ENCODE measurements around the gene TSR1. TPM values are rescaled to one million over a fixed set of nuclear protein-coding genes. Genes with fewer than 3 reads are reported as not detected.

Gene TSR1
- total RNA-seq, 1 experiment from 2014 or later, result 44.7 TPM

DNA sequence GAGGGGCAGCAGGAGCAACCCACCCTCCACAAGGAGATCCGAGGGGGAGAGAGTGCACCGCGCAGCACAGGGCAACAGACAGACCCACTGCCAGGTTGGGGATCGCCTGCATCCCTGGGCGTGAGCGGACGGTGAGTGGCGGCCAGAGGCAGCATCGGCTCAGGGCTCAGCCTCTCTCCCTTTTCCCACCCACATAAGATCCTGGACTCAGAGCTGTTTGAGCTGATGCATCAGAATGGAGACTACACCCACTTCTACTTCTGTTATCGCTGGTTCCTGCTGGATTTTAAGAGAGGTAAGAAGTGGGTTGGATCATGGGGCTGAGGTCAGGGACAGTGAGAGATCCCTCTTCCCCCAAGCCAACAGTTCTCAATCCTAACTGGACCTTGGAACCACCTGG is 41.4 kb upstream of the TSR1 start:
- in situ Hi-C loops (cut with HindIII; ENCODE audit: low pct_unique_long_range_greater_than_20kb, low sequenced_read_pairs), result no loop called here

DNA sequence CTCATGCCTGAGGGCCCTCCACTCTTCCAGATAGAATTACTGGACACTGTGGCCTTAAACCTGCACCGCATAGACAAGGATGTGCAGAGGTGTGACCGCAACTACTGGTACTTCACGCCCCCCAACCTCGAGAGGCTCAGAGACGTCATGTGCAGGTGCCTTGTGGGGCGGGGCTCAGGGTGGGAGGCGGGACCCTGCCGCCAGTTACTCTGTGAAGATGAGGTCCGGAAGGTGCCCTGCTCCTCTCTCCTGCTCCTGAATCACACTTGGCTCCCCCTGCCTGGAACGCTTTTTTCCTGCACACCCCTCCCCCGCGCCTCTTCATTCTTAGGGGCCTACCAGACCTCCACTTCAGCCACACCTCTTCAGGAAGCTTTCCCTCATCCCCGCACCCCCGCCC is 39.9 kb upstream of the TSR1 start:
- POLR2A ChIA-PET, result no interaction called here
- intact Hi-C loops (cut with micrococcal nuclease; ENCODE audit: unreplicated experiment), result no loop called here
- no peak overlapping the region for H3K4me3 ChIP-seq (ENCODE audit: low read depth in 2 of 2, low read length in 2 of 2)
- H3K27me3 ChIP-seq (ENCODE audit: control insufficient read depth, insufficient read depth, low read length), result no peaks in the 10 kb centered on the region
- in situ Hi-C loops (cut with HindIII; ENCODE audit: low pct_unique_long_range_greater_than_20kb, low sequenced_read_pairs), result no loop called here
- no peaks in the 10 kb centered on the region for H3K9me3 ChIP-seq (ENCODE audit: control insufficient read depth, insufficient read depth, low read depth, low read length)
- H3K36me3 ChIP-seq (ENCODE audit: control insufficient read depth, insufficient read depth, low read length), result no peaks in the 10 kb centered on the region
- H3K4me1 ChIP-seq (ENCODE audit: control insufficient read depth, insufficient read depth, low read length), result no peaks in the 10 kb centered on the region; the same call in 1 of the 2 replicates
- DNase-seq (ENCODE audit: low read depth, low spot score) (no peak), ATAC-seq (no peak)
- BruUV-seq (replicated peaks), result no TSS peak
- CTCF ChIA-PET, result interaction anchor here (0.5 to 0.6 kb wide), 2 partner anchors 23 to 260 kb away, joined by 3 to 5 read pairs; no protein-coding TSS in a partner anchor
- H3K27ac ChIP-seq (ENCODE audit: low read length), result no peak overlapping the region
- TF ChIP-seq, protein P1, sequence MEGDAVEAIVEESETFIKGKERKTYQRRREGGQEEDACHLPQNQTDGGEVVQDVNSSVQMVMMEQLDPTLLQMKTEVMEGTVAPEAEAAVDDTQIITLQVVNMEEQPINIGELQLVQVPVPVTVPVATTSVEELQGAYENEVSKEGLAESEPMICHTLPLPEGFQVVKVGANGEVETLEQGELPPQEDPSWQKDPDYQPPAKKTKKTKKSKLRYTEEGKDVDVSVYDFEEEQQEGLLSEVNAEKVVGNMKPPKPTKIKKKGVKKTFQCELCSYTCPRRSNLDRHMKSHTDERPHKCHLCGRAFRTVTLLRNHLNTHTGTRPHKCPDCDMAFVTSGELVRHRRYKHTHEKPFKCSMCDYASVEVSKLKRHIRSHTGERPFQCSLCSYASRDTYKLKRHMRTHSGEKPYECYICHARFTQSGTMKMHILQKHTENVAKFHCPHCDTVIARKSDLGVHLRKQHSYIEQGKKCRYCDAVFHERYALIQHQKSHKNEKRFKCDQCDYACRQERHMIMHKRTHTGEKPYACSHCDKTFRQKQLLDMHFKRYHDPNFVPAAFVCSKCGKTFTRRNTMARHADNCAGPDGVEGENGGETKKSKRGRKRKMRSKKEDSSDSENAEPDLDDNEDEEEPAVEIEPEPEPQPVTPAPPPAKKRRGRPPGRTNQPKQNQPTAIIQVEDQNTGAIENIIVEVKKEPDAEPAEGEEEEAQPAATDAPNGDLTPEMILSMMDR (IDR thresholded peaks at IDR 0.05), result no peak
- TF ChIP-seq SIN3A (IDR thresholded peaks at IDR 0.05; ENCODE audit: borderline replicate concordance, insufficient read depth, low read depth, low read length), result no peak
- TF ChIP-seq TCF7L2 (IDR thresholded peaks at IDR 0.05; ENCODE audit: low read depth, low read length), result no peak
- TF ChIP-seq, protein P2, sequence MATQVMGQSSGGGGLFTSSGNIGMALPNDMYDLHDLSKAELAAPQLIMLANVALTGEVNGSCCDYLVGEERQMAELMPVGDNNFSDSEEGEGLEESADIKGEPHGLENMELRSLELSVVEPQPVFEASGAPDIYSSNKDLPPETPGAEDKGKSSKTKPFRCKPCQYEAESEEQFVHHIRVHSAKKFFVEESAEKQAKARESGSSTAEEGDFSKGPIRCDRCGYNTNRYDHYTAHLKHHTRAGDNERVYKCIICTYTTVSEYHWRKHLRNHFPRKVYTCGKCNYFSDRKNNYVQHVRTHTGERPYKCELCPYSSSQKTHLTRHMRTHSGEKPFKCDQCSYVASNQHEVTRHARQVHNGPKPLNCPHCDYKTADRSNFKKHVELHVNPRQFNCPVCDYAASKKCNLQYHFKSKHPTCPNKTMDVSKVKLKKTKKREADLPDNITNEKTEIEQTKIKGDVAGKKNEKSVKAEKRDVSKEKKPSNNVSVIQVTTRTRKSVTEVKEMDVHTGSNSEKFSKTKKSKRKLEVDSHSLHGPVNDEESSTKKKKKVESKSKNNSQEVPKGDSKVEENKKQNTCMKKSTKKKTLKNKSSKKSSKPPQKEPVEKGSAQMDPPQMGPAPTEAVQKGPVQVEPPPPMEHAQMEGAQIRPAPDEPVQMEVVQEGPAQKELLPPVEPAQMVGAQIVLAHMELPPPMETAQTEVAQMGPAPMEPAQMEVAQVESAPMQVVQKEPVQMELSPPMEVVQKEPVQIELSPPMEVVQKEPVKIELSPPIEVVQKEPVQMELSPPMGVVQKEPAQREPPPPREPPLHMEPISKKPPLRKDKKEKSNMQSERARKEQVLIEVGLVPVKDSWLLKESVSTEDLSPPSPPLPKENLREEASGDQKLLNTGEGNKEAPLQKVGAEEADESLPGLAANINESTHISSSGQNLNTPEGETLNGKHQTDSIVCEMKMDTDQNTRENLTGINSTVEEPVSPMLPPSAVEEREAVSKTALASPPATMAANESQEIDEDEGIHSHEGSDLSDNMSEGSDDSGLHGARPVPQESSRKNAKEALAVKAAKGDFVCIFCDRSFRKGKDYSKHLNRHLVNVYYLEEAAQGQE (IDR thresholded peaks at IDR 0.05; ENCODE audit: insufficient read depth in 1 of 2, low read depth in 2 of 2, low read length in 1 of 2), result no peak
- no peak for TF ChIP-seq POLR2AphosphoS5 (IDR thresholded peaks at IDR 0.05; ENCODE audit: low read depth, low read length)

More for the DNA sequence above, 41.4 kb upstream of the TSR1 start:
- Histone ChIP-seq H3K9me3 (ENCODE audit: control insufficient read depth, insufficient read depth, low read depth, low read length) (no peaks in the 10 kb centered on the region), H3K36me3 (ENCODE audit: control insufficient read depth, insufficient read depth, low read length) (no peaks in the 10 kb centered on the region), H3K27me3 (ENCODE audit: control insufficient read depth, insufficient read depth, low read length) (no peaks in the 10 kb centered on the region), H3K27ac (ENCODE audit: low read length) (no peak overlapping the region), H3K4me3 (ENCODE audit: low read depth in 2 of 2, low read length in 2 of 2) (no peak overlapping the region), H3K4me1 (ENCODE audit: control insufficient read depth, insufficient read depth, low read length) (no peaks in the 10 kb centered on the region; the same call in 1 of the 2 replicates)
- intact Hi-C loops (cut with micrococcal nuclease; ENCODE audit: unreplicated experiment), result no loop called here
- no TSS peak for BruUV-seq (replicated peaks)
- ATAC-seq (no peak), DNase-seq (ENCODE audit: low read depth, low spot score) (no peak)
- no peak for TF ChIP-seq SIN3A (IDR thresholded peaks at IDR 0.05; ENCODE audit: borderline replicate concordance, insufficient read depth, low read depth, low read length)
- TF ChIP-seq, protein P2 (IDR thresholded peaks at IDR 0.05; ENCODE audit: insufficient read depth in 1 of 2, low read depth in 2 of 2, low read length in 1 of 2), result no peak
- TF ChIP-seq TCF7L2 (IDR thresholded peaks at IDR 0.05; ENCODE audit: low read depth, low read length), result no peak
- TF ChIP-seq, protein P1 (IDR thresholded peaks at IDR 0.05), result no peak
- TF ChIP-seq POLR2AphosphoS5 (IDR thresholded peaks at IDR 0.05; ENCODE audit: low read depth, low read length), result no peak
- POLR2A ChIA-PET, result no interaction called here
- CTCF ChIA-PET, result no interaction called here
